Gastroesophageal sphincter (tissue), 4 donors: ENCODE results near the gene TMEM208. TPM values are rescaled to one million over a fixed set of nuclear protein-coding genes. Genes with fewer than 3 reads are reported as not detected.
A peak's percentile ranks its signal among the peaks of the same experiment; 100 is the strongest.

Source experiments
- ATAC-seq: fragments of 150-250 bp; one replicate; pipeline ENCODE4 v1.9.1; 2016; ENCODE audit warnings: mild to moderate bottlenecking, moderate library complexity
- H3K27ac ChIP-seq, 4 donors: fragments of 200-600 bp; sonication (generic) in 3 of 4; 1 replicate in 3 of 4; 2 replicates in 1 of 4; pipeline ENCODE4 v1.5.1; 2016 to 2019
- H3K27me3 ChIP-seq: fragments of 200-600 bp; sonication (generic); one replicate; pipeline ENCODE4 v1.5.1; 2019
- H3K36me3 ChIP-seq, 2 donors: fragments of 200-600 bp; sonication (generic); one replicate each; pipeline ENCODE4 v1.5.1; 2019; ENCODE audit warnings: control low read depth in 1 of 2
- H3K4me1 ChIP-seq, 3 donors: fragments of 200-600 bp; sonication (generic); 1 replicate in 2 of 3; 2 replicates in 1 of 3; pipeline ENCODE4 v1.5.1; 2016 to 2019; ENCODE audit warnings: control low read depth in 2 of 3
- H3K4me3 ChIP-seq, 2 donors: fragments of 200-600 bp; sonication (generic); one replicate each; pipeline ENCODE4 v1.5.1; 2019; ENCODE audit warnings: mild to moderate bottlenecking in 1 of 2, moderate library complexity in 1 of 2
- H3K9me3 ChIP-seq, 3 donors: fragments of 200-600 bp; sonication (generic); one replicate each; pipeline ENCODE4 v1.5.1; 2017 to 2019; ENCODE audit warnings: control low read depth in 2 of 3
- EP300 ChIP-seq: sonication (generic); formaldehyde crosslinking; IDR thresholded peaks from one replicate; pipeline ENCODE4 v1.6.1; 2017; ENCODE audit warnings: antibody characterized with exemption, mild to moderate bottlenecking
- POLR2A ChIP-seq, 2 donors: fragments of 450-650 bp; IDR thresholded peaks; one replicate each; pipeline ENCODE4 v1.6.1; 2017; ENCODE audit warnings: antibody characterized with exemption in 2 of 2, mild to moderate bottlenecking in 2 of 2, moderate library complexity in 1 of 2
- POLR2AphosphoS5 ChIP-seq: sonication (generic); formaldehyde crosslinking; IDR thresholded peaks from one replicate; pipeline ENCODE4 v1.6.1; 2017; ENCODE audit warnings: antibody characterized with exemption
- WGBS, 2 donors: methylation state at CpG; one replicate each; pipeline ENCODE4 v1.1.5; 2018; ENCODE audit warnings: low coverage in 1 of 2; 5-methylcytosine and 5-hydroxymethylcytosine counted together
- total RNA-seq, 4 donors: library from RNA; depleted of rRNA; stranded (reverse); fragments of >200 nt; gene quantifications; one replicate each; pipeline ENCODE4 v1.1.0, GENCODE V29; 2016
- TF ChIP-seq, protein P1 (sequence below), 4 experiments: fragments of 200-600 bp in 2 of 4; fragments of 450-650 bp in 2 of 4; sonication (generic) in 1 of 4; IDR thresholded peaks; one replicate each; pipeline ENCODE4 v1.5.1; 2017 to 2019; ENCODE audit warnings: antibody characterized with exemption in 4 of 4, mild to moderate bottlenecking in 2 of 4, moderate library complexity in 2 of 4

Gene TMEM208
- total RNA-seq, 4 donors from 2014 or later: 15.4 to 34.7 (median 30.7) TPM

DNA sequence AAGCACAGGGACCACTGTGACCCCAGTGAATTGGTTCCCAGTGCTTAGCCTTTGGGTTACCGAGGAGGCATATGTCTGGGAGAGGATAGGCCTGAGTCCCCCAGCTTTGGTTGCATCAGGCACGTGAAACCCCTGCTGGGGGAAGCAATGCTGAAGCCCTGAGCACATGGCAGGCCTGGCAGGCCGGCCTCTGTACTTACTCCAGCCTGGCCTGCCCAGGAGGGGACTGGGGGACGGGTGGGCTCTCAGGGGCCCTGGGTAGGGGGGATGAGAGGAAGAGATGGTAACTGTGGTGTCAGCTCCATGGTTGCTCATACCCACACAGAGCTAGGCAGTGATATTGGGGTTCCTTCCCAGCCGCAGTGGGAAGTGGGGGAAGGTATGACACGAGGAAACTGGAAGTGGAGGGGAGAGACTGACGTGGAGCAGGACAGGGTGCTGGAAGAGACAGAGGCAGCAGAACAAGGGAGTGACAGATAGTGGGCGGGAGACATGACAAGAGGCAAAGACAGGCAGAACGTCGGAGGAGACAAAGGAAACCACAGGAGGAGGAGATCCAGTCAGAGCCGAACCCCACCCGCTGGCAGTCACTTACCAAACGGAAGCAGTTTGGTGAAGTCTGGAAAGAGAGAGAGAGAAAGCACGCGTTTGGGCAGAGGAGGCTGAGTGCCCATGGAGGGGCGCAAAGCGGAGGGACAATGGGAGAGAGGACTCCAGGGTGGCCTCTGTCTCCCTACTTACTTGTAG, 9.1 kb downstream of the TMEM208 start:
- peaks cover 0 to 87% of the 10 kb centered on the region in 2 donors for H3K36me3 ChIP-seq
- H3K27me3 ChIP-seq: no peaks in the 10 kb centered on the region
- no peaks in the 10 kb centered on the region for H3K9me3 ChIP-seq
- WGBS, 2 donors: 78 to 86% methylated on average over 10 to 15 of the region's 17 CpGs
- no peak overlapping the region for H3K27ac ChIP-seq
- no peak for ATAC-seq
- no peak overlapping the region for H3K4me3 ChIP-seq
- TF ChIP-seq EP300: no peak
- TF ChIP-seq, protein P1, sequence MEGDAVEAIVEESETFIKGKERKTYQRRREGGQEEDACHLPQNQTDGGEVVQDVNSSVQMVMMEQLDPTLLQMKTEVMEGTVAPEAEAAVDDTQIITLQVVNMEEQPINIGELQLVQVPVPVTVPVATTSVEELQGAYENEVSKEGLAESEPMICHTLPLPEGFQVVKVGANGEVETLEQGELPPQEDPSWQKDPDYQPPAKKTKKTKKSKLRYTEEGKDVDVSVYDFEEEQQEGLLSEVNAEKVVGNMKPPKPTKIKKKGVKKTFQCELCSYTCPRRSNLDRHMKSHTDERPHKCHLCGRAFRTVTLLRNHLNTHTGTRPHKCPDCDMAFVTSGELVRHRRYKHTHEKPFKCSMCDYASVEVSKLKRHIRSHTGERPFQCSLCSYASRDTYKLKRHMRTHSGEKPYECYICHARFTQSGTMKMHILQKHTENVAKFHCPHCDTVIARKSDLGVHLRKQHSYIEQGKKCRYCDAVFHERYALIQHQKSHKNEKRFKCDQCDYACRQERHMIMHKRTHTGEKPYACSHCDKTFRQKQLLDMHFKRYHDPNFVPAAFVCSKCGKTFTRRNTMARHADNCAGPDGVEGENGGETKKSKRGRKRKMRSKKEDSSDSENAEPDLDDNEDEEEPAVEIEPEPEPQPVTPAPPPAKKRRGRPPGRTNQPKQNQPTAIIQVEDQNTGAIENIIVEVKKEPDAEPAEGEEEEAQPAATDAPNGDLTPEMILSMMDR (IDR thresholded peaks at IDR 0.05): no peak
- TF ChIP-seq POLR2AphosphoS5: no peak
- TF ChIP-seq POLR2A (IDR thresholded peaks at IDR 0.05): no peak
- peaks cover 0 to 8% (median 4%) of the 10 kb centered on the region in 3 donors for H3K4me1 ChIP-seq

DNA sequence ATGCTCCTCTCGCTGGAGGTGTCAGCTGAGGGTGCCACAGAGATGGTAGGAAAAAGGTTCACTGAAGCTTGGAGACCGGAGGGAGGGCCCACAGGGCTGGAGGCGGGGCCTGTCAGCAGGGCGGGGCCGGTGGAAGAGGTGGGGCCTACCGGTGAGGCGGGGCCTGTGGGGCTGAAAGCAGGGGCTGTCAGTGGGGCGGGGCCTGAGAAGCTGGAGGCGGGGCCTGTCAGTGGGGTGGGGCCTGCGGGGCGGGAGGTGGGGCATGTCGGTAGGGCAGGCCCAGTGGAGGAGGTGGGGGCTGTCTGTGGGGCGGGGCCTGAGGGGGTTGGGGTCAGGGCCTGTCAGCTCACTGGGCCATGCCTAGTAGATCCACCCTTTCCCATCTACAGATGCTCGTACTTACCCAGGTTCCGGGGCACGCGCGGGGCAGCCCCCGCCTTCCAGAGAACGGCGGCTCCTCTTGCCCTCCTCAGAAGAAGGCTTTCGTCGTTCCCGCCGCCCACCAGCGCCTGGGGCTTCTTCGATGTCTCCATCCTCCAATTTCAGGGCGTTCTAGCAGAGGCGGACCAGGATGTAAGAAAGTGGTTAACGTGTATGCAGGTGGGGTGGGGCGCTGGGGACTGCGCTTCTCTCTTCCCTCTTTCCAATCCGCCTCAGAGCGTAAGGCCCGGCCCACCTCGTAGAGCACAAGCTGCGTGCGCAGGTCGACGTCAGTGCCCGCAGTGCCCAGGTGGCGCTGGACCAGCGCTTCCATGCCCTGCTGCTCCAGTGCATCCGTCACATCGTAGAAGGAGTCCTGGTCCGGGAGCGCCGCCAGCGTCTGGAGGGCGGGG, 9.8 kb downstream of the TMEM208 start:
- TF ChIP-seq POLR2A (IDR thresholded peaks at IDR 0.05): no peak
- TF ChIP-seq, protein P1 (IDR thresholded peaks at IDR 0.05): no peak
- TF ChIP-seq POLR2AphosphoS5: no peak
- TF ChIP-seq EP300: no peak
- Histone ChIP-seq H3K36me3 (peaks cover 0 to 79% of the 10 kb centered on the region in 2 donors), H3K4me3 (no peak overlapping the region), H3K27me3 (no peaks in the 10 kb centered on the region), H3K27ac (peak overlapping the region in 1 of 4 donors; percentile 8), H3K9me3 (no peaks in the 10 kb centered on the region), H3K4me1 (peaks cover 0 to 16% (median 7%) of the 10 kb centered on the region in 3 donors)
- no peak for ATAC-seq
- 70 to 88% methylated on average over 1 to 2 of the region's 50 CpGs for WGBS, 2 donors

DNA sequence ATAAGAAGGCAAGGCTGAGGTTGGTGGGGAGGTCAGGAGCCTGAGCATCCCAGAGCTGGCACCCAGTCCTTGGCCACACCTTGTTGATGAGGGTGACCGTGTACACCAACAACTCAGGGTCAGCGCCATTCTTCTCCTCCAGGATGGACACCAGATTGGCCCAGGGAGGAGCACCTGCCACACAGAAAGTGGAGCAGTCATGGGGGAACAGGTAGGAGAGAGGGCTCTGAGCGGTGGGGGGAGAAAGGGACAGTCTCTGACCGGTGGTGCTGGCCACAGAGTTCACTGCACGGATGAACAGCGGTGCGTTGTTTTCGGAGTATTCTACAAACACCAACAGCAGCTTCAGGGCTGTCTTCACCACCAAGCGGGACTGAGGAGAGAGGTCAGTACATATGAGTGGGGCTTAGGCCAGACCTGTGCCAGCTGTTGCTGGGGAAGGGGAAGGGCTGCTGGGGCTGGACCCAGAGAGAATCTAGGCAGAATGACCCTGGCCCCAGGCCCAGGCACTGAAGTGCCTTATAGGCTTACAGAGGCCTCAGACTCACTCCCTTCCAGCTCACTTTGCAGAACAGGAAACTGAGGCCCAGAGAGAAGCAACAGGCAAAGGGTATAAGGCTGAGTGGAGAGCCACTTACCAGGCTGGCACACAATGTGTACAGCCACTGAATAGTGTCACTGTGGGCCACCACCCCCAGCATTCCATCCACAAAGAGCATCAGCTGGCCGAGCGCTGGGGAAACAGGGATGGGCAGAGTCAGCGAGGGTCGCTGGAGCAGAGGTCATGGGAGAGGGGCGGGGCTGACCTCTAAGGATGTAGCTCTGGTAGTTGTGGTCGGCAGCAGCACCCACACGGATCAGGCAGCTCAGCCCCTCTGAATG, 10.7 kb downstream of the TMEM208 start:
- Histone ChIP-seq H3K27ac (no peak overlapping the region), H3K36me3 (peaks cover 0 to 73% of the 10 kb centered on the region in 2 donors), H3K27me3 (no peaks in the 10 kb centered on the region), H3K9me3 (no peaks in the 10 kb centered on the region), H3K4me1 (peaks cover 0 to 25% (median 7%) of the 10 kb centered on the region in 3 donors), H3K4me3 (no peak overlapping the region)
- no peak for ATAC-seq
- 61 to 81% methylated on average over 5 to 10 of the region's 16 CpGs for WGBS, 2 donors
- TF ChIP-seq POLR2AphosphoS5 (no peak), EP300 (no peak), POLR2A (IDR thresholded peaks at IDR 0.05) (no peak)
- TF ChIP-seq, protein P1 (IDR thresholded peaks at IDR 0.05): no peak

DNA sequence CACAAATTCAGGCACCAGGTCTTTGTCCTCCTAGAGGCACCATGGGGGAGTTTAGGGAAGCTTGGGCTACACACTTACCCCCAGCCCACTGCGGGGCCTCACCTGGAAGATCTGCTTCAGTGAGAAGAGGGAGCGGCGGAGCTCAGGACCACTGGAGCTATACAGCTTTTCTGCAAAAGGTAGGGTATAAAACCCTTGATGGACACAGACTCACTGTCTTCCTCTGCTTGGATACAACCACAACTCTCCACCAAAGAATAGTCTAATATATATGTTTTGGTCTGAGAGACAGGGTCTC, 11.3 kb downstream of the TMEM208 start:
- ATAC-seq: no peak
- 83% methylated on average over 1 of the region's 3 CpGs; no CpG with 5 or more reads in 1 of the 2 donors for WGBS, 2 donors
- Histone ChIP-seq H3K36me3 (peaks cover 0 to 67% of the 10 kb centered on the region in 2 donors), H3K9me3 (no peaks in the 10 kb centered on the region), H3K27me3 (no peaks in the 10 kb centered on the region), H3K4me3 (no peak overlapping the region), H3K27ac (no peak overlapping the region), H3K4me1 (peaks cover 0 to 29% (median 7%) of the 10 kb centered on the region in 3 donors)
- TF ChIP-seq EP300 (no peak), POLR2A (IDR thresholded peaks at IDR 0.05) (no peak), POLR2AphosphoS5 (no peak)
- TF ChIP-seq, protein P1 (IDR thresholded peaks at IDR 0.05): no peak
